HepG2 (cell line): Measurements from ENCODE around the gene COMP. TPM values are rescaled to one million over a fixed set of nuclear protein-coding genes. Genes with fewer than 3 reads are reported as not detected.

Experiments used
- ATAC-seq: fragments of 200-7000 bp; cut with Tn5 transposase; 3 replicates; pipeline ENCODE4 v1.9.1; 2020; ENCODE audit warnings: mild to moderate bottlenecking, moderate library complexity
- BruUV-seq: library from RNA; stranded (reverse); fragments of 400-500 nt; replicated peaks from 2 replicates; lab custom pipeline; 2021; lab: Mats Ljungman, UMichigan
- CTCF ChIA-PET: fragments of 300-600 bp; formaldehyde crosslinking; extraction: SDS; loops from one replicate; lab custom pipeline; 2021; ENCODE audit warnings: low total read pairs, inconsistent platforms, low intra/inter-chr PET ratio; lab: Yijun Ruan, JAX
- POLR2A ChIA-PET: fragments of 350-600 bp; sonication (Branson Sonifier 250); formaldehyde crosslinking; loops from one replicate; lab custom pipeline; 2020; ENCODE audit warnings: antibody characterized with exemption, inconsistent platforms; lab: Yijun Ruan, JAX
- DNase-seq: peaks from one replicate; pipeline ENCODE4 v3.0.0-alpha.2; 2015; ENCODE audit warnings: low spot score
- FAIRE-seq: peaks from 3 replicates; lab custom pipeline; 2011; peaks lifted over from hg19 to GRCh38; lab: Jason Lieb, UNC
- H2AFZ ChIP-seq: one replicate; pipeline ENCODE4 v1.6.1; 2011; ENCODE audit warnings: low read length, inconsistent platforms
- H3K27ac ChIP-seq: fragments of 300-600 bp; 3 replicates; pipeline ENCODE4 v1.8.0; 2011; ENCODE audit warnings: mixed run types, mild to moderate bottlenecking, mixed read lengths, low read length, inconsistent platforms; ENCODE audit not compliant: insufficient read depth; ENCODE audit errors: extremely low read length
- H3K27me3 ChIP-seq, 2 experiments: fragments of 200-600 bp in 1 of 2; 2 replicates in 1 of 2; 3 replicates in 1 of 2; pipeline versions ENCODE4 v1.6.0 to v1.8.0; 2011; ENCODE audit warnings: low read length in 2 of 2, mild to moderate bottlenecking in 2 of 2, moderate library complexity in 2 of 2, inconsistent platforms in 1 of 2; ENCODE audit not compliant: insufficient read depth in 2 of 2, control insufficient read depth in 1 of 2
- H3K36me3 ChIP-seq, 2 experiments: fragments of 200-600 bp in 1 of 2; replicated peaks in 1 of 2; 2 replicates in 1 of 2; 3 replicates in 1 of 2; pipeline versions ENCODE4 v1.5.1 to v1.8.0; 2011; ENCODE audit warnings: low read length in 2 of 2, inconsistent platforms in 1 of 2; ENCODE audit not compliant: insufficient read depth in 2 of 2, control insufficient read depth in 1 of 2
- H3K4me1 ChIP-seq: 2 replicates; pipeline ENCODE4 v1.5.1; 2012; ENCODE audit warnings: low read length, inconsistent platforms; ENCODE audit not compliant: insufficient read depth
- H3K4me2 ChIP-seq: 2 replicates; pipeline ENCODE4 v1.6.0; 2011; ENCODE audit warnings: low read depth, low read length, inconsistent platforms
- H3K4me3 ChIP-seq, 3 experiments: fragments of 200-600 bp in 1 of 3; sonication (generic), shearing (Covaris generic) in 1 of 3; replicated peaks in 1 of 3; 2 replicates each; pipeline ENCODE4 v1.5.1; 2011 to 2016; ENCODE audit warnings: low read length in 3 of 3, inconsistent platforms in 2 of 3, low read depth in 2 of 3, mild to moderate bottlenecking in 2 of 3, control low read depth in 1 of 3, mixed read lengths in 1 of 3; ENCODE audit not compliant: insufficient read depth in 1 of 3
- H3K79me2 ChIP-seq: one replicate; pipeline ENCODE4 v1.6.1; 2011; ENCODE audit warnings: low read length, inconsistent platforms; ENCODE audit not compliant: insufficient read depth
- H3K9ac ChIP-seq: 2 replicates; pipeline ENCODE4 v1.6.0; 2011; ENCODE audit warnings: mild to moderate bottlenecking, low read depth, low read length, inconsistent platforms; ENCODE audit not compliant: insufficient read depth
- H3K9me3 ChIP-seq: 2 replicates; pipeline ENCODE4 v1.5.1; 2012; ENCODE audit warnings: mild to moderate bottlenecking, low read length
- H4K20me1 ChIP-seq: 2 replicates; pipeline ENCODE4 v1.6.0; 2011; ENCODE audit warnings: inconsistent platforms, mild to moderate bottlenecking, low read length, moderate library complexity; ENCODE audit not compliant: insufficient read depth
- AKAP8 ChIP-seq: sonication (generic); formaldehyde crosslinking; IDR thresholded peaks from 2 replicates; pipeline ENCODE4 v1.5.1; 2020; ENCODE audit warnings: mild to moderate bottlenecking, missing genetic modification reagents
- CSRNP2 ChIP-seq: sonication (generic); formaldehyde crosslinking; conservative IDR thresholded peaks from 2 replicates; pipeline ENCODE4 v1.8.0; 2022; ENCODE audit warnings: low read depth, missing genetic modification reagents
- HNF1B ChIP-seq: sonication (generic); formaldehyde crosslinking; IDR thresholded peaks from 2 replicates; pipeline ENCODE4 v1.5.1; 2020; ENCODE audit warnings: mild to moderate bottlenecking, moderate library complexity, missing genetic modification reagents
- LCORL ChIP-seq, 2 experiments: fragments of 450-650 bp in 1 of 2; sonication (generic) in 1 of 2; formaldehyde crosslinking in 1 of 2; IDR thresholded peaks; 2 replicates each; pipeline versions ENCODE4 v1.5.0 to v1.6.1; 2017 to 2020; ENCODE audit warnings: antibody characterized with exemption in 1 of 2, missing genetic modification reagents in 1 of 2
- SALL2 ChIP-seq: sonication (generic); formaldehyde crosslinking; IDR thresholded peaks from 2 replicates; pipeline ENCODE4 v1.8.1; 2023; ENCODE audit warnings: mild to moderate bottlenecking, missing genetic modification reagents, inconsistent platforms
- ZBTB10 ChIP-seq: sonication (generic); formaldehyde crosslinking; IDR thresholded peaks from 2 replicates; pipeline ENCODE4 v1.4.0; 2020; ENCODE audit warnings: missing genetic modification reagents, borderline replicate concordance
- ZNF724P ChIP-seq: sonication (generic); formaldehyde crosslinking; IDR thresholded peaks from 2 replicates; pipeline ENCODE4 v1.8.0; 2022; ENCODE audit warnings: missing genetic modification reagents, borderline replicate concordance
- ZNF777 ChIP-seq: sonication (generic); formaldehyde crosslinking; IDR thresholded peaks from 2 replicates; pipeline ENCODE4 v1.4.0; 2020; ENCODE audit warnings: missing genetic modification reagents
- ZNF788 ChIP-seq: sonication (generic); formaldehyde crosslinking; IDR thresholded peaks from 2 replicates; pipeline ENCODE4 v1.5.0; 2020; ENCODE audit warnings: mild to moderate bottlenecking, missing genetic modification reagents, borderline replicate concordance
- ZNF790 ChIP-seq: sonication (generic); formaldehyde crosslinking; IDR thresholded peaks from 2 replicates; pipeline ENCODE4 v1.8.0; 2022; ENCODE audit warnings: missing genetic modification reagents, mild to moderate bottlenecking, borderline replicate concordance
- WGBS: methylation state at CpG from one replicate; pipeline ENCODE4 v1.1.6; 2017; ENCODE audit warnings: low lambda C conversion rate; 5-methylcytosine and 5-hydroxymethylcytosine counted together
- in situ Hi-C: cut with HindIII; loops from 2 replicates; pipeline ENCODE4 v1.10.0; 2017; ENCODE audit warnings: low pct_unique_long_range_greater_than_20kb; ENCODE audit not compliant: extremely low pct_ligation_motif_present
- intact Hi-C: fragments of 100-400 bp; cut with micrococcal nuclease; formaldehyde crosslinking; loops from one replicate; pipeline ENCODE4 v1.10.0; 2022; ENCODE audit not compliant: unreplicated experiment
- polyA plus RNA-seq, 8 experiments: library from polyadenylated mRNA; depleted of rRNA in 3 of 8; stranded (reverse) in 7 of 8; unstranded in 1 of 8; fragments of >200 nt; fragmentation: Illumina TruSeq in 4 of 8; extraction: Trizol in 4 of 8; gene quantifications; 2 replicates each; pipeline versions ENCODE4 v1.2.1 to v1.2.3, GENCODE V29; 2011 to 2016; ENCODE audit warnings: low read depth in 4 of 8, missing spikeins in 1 of 8, mixed read lengths in 1 of 8; ENCODE audit not compliant: insufficient read depth in 1 of 8
- total RNA-seq, 5 experiments: library from RNA; depleted of rRNA; stranded (reverse); fragments of >200 nt; fragmentation: Illumina TruSeq; extraction: Trizol; gene quantifications; 2 replicates each; pipeline ENCODE4 v1.2.3, GENCODE V29; 2016; ENCODE audit warnings: low read depth in 1 of 5
- TF ChIP-seq, protein P1 (sequence below): sonication (generic); formaldehyde crosslinking; IDR thresholded peaks from 2 replicates; pipeline ENCODE4 v1.8.0; 2023; ENCODE audit warnings: mild to moderate bottlenecking, missing genetic modification reagents

Gene COMP
- total and polyA plus RNA-seq, 2 of the 13 experiments (the other 11 are each of a cell fraction or from before 2014, with no cell fraction given) = 0.04 to 0.13 TPM

GRCh38 chr19:18832306-18833140 is 41.4 kb upstream of the COMP start (continued):
- TF ChIP-seq ZBTB10 = no peak

DNA sequence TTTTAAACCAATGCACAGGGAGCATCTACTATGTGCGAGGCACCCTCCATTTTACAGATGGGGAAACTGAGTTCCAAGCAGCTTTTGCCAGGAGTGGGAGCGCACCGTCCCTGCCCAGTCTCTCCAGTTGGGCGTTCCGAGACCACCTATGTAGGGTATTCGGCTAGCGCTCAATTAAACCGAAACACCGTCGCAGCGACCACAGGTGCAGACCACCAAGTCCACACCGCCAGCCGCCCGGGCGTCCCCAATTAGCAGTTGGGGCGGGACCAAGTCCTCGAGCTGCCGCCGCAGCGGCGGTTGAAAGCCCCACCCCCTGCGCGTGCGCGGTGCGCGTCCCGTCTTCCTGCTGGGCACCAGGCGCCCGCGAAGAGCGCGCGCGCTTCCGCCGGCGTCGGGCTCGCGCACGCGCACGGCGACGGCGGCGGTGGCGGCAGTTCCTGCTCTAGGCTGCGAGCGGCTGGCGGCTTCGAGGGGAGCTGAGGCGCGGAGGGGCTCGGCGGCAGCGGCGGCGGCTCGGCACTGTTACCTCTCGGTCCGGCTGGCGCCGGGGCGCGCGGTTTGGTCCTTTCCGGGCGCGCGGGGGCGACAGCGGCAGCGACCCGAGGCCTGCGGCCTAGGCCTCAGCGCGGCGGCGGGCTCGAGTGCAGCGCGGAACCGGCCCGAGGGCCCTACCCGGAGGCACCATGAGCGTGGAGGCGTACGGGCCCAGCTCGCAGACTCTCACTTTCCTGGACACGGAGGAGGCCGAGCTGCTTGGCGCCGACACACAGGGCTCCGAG is 40.6 kb upstream of the COMP start, which contains the start of gene UPF1:
Gene UPF1 (plus strand): TSS at position 436 of the 782 bp plus-strand sequence. CDS start 251 bp downstream, at position 687.
- no TSS peak for BruUV-seq
- ATAC-seq (peak; percentile 70), FAIRE-seq (no peak), DNase-seq (peak; percentile 82)
- Histone ChIP-seq H3K79me2 (peaks cover 48% of the 10 kb centered on the region), H3K27me3 (peaks cover 0 to 1% of the 10 kb centered on the region in 2 experiments; a peak in 1 of 5 replicates), H3K9ac (peak within 1 kb of the TSS; percentile 96), H3K9me3 (no peaks in the 10 kb centered on the region), H3K4me2 (peak within 1 kb of the TSS; percentile 95), H4K20me1 (peaks cover 38% of the 10 kb centered on the region), H3K36me3 (peaks cover 0 to 17% of the 10 kb centered on the region in 2 experiments; a peak in 3 of 5 replicates), H3K4me3 (peak within 1 kb of the TSS; percentile 74 to 80 (median 80)), H3K27ac (peak within 1 kb of the TSS; percentile 75), H2AFZ (peak within 1 kb of the TSS; percentile 71), H3K4me1 (peaks cover 42% of the 10 kb centered on the region)
- 6% methylated on average over 10 of the region's 96 CpGs for WGBS
- intact Hi-C loops (loop anchor here (5.0 kb wide), 1 partner anchor 34 kb away; no protein-coding TSS in a partner anchor), in situ Hi-C loops (no loop called here)
- POLR2A ChIA-PET = interaction anchor here (0.8 to 2.4 kb wide), 9 partner anchors 9 to 273 kb away, joined by 3 to 23 read pairs (median 4); partner anchors contain the start of genes COMP, COPE and DDX49
- CTCF ChIA-PET = no interaction called here
- TF ChIP-seq AKAP8 (CRISPR knock-in tag) (peak; percentile 52; the same call in 1 of the 2 replicates), ZNF777 (CRISPR knock-in tag) (peak; percentile 63; the same call in 1 of the 2 replicates), HNF1B (CRISPR knock-in tag) (0 out of 2 replicates have a peak, but pooled peaks have one; percentile 18), CSRNP2 (CRISPR knock-in tag) (no peak), ZNF790 (CRISPR knock-in tag) (peak; percentile 87; the same call in 1 of the 2 replicates), ZNF788 (CRISPR knock-in tag) (peak; percentile 83; the same call in 1 of the 2 replicates), LCORL (IDR thresholded peaks at IDR 0.05) (no peak), LCORL (CRISPR knock-in tag; IDR thresholded peaks at IDR 0.05) (0 out of 2 replicates have a peak, but pooled peaks have one; percentile 47), SALL2 (peak; percentile 81), ZNF724P (no peak)
- TF ChIP-seq, protein P1, sequence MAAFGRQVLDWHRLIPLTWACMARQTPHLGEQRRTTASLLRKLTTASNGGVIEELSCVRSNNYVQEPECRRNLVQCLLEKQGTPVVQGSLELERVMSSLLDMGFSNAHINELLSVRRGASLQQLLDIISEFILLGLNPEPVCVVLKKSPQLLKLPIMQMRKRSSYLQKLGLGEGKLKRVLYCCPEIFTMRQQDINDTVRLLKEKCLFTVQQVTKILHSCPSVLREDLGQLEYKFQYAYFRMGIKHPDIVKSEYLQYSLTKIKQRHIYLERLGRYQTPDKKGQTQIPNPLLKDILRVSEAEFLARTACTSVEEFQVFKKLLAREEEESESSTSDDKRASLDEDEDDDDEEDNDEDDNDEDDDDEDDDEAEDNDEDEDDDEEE (CRISPR knock-in tag) = 0 out of 2 replicates have a peak, but pooled peaks have one; percentile 57
